Cerebellar nuclear complex (tissue), 1 donor: ENCODE data around the gene CKM.

Source experiments
- DNase-seq, 2 experiments: peaks; one replicate each; lab custom pipeline; 2025; lab: John Stamatoyannopoulos, UW

CKM gene

GRCh38 chr19:45322744-45323281, at the start of gene CKM:
Gene CKM (minus strand): TSS chr19:45322875. CDS start chr19:45319713, 3,162 bp downstream.
- DNase-seq, result no peak

DNA sequence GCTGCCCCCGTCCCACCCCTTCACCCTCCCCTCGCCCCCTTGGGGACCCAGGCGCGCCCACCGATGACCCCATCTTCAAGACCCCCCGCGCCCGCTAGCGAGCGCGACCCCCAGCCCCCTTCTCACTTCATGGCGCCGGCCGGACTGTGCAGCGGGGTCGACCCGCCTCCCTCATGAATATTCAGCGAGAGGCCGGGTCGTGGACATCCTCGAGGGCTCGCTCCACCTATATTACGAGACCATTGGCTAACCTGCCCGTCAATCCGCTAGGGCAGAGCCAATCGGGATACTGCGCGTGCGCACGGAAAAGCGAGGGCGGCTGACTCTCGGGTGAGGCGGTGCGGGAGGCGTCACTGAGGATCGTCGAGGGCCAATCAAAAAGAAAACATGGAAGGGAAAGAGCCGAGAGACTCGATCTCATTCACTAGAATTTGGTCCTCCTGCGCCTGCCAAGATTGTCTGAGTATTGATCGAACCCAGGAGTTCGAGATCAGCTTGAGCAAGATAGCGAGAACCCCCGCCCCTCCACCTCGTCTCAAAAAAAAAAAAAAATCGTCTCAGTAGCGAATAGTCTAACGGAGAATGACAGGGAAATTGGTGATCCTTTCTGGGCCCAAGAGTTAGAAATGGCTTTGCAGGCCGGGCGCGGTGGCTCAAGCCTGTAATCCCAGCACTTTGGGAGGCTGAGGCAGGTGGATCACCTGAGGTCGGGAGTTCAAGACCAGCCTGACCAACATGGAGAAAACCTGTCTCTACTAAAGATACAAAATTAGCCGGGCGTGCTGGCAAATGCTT, 47.9 kb upstream of the CKM start, which contains the start of gene ERCC2:
Gene ERCC2 (minus strand): TSS at position 164 of the 795 bp plus-strand sequence. CDS start 33 bp downstream, at position 131.
- peak; percentile 85 to 96 for DNase-seq

DNA sequence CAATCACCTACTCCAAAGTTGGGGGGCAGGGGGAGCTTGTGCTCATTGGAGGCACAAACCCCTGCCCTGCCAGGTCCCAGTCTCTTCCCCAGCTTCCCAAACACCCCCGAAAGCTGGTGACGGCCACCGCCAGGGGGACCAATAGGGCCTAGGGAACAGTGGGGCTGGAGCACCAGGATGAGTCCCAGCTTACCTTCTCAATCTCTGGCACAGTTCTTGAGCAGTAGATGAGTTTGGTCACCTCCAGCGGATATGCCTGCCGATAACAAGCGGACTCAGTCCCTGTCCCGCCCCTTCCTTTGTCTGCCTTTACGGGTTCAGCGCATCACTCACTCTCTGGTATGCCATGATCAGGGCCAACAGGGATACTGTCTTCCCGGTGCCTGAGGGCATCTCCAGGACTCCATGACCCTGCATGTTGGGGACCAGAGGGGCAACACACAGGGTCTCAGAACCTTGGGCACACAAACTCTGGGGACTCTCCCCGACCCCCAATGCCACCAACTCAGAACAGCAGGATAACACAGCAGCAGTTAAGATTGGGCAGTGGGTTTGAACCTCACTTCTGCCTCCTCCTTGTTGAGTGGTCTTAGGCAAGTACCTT, 46.2 kb upstream of the CKM start:
- DNase-seq, result no peak

GRCh38 chr19:45368127-45368526, 45.5 kb upstream of the CKM start:
- no peak for DNase-seq

DNA sequence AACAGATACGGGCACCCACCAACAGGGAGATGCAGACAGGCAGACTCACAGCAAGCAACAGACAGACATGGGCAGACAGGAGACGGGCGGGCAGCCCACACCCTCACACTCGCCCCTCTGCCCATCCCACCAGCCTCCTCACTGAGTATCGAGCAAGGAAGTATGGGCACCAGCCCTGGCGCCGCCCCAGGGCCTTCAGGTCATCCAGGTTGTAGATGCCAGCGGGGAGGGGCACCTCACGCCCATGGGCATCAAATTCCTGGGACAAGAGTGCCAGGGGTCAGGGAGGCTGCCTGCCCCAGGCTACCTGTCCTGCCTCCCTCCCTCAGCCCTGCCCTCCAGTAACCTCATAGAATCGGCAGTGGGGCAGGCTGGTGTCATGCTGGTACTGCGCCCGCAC, 42.0 kb upstream of the CKM start:
- DNase-seq, result no peak

DNA sequence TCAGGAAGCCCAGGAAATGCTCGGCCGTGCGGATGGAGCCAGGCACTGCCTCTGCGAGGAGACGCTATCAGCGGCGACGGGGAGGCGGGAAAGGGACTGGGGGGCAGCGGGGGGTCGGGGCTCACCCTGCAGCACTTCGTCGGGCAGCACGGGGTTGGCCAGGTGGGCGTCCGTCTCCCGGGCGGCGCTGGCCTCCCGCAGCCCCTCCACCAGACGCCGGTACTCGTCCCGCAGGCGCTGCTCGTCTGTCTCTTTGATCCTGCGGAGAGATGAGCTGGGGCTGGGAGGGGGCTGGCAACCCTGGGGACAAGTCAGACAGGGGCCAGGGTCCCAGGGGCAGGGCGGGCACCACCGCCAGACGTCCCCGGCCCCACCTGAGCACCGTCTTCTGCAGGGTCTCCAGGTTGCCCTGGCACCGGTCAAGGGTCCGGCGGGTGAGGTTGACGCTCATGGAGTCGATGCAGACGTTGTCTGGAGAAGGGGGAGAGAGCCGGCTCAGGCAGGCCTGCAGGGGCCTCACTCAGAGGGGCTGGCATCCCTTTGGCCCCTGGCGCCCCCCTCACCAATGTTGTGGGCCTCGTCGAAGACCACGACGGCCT, 41.3 kb upstream of the CKM start:
- DNase-seq, result no peak

DNA sequence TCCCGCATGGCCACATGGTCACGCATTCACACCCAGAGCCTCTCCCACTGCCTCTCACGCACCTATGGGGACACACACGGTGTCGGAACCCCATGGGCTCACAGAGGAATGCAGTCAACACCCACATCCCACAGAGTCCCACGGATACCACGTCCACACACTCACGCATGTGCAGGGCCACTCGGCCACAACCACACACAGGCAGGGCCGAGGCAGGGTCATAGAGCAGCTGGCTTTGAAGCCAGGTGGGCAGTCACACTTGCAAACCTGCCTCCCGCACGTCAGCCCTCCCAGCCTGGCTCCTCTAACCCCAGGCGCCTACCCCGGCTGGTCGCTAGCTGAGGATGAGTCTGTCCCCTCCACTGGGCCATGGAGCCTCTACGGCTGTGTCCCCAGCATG, 39.6 kb upstream of the CKM start:
- no peak for DNase-seq

GRCh38 chr19:45361608-45362007, 38.9 kb upstream of the CKM start:
- DNase-seq, result no peak

DNA sequence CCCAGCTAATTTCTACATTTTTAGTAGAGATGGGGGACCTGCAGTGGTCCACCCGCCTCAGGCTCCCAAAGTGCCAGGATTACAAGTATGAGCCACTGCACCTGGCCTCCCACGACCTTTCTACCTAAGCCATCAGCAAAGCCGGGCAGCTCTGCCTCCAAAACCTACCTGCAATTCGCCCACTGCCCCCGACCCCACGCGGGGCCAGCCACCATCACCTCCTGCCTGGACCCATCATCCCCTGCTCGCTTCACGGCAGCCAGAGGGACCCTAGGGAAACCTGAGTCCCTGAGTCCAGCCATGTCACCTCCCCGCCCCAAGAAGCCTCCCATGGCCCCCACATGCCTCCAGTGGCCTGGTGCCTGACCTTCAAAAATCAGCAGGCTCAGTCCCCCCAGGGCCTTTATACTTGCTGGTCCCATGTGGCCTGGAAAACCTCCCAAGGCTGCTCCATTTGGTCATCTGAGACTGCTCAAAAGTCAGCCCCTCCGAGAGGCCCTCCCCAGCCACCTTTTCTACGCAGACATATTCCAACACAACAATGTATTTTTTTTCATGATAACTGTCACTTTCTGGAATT, 35.6 kb upstream of the CKM start:
- no peak for DNase-seq

- DNase-seq, result no peak
Measured at GRCh38 chr19:45357445-45357783, 34.7 kb upstream of the CKM start.

- DNase-seq, result no peak
Measured at GRCh38 chr19:45356760-45357444, 34.2 kb upstream of the CKM start.

DNA sequence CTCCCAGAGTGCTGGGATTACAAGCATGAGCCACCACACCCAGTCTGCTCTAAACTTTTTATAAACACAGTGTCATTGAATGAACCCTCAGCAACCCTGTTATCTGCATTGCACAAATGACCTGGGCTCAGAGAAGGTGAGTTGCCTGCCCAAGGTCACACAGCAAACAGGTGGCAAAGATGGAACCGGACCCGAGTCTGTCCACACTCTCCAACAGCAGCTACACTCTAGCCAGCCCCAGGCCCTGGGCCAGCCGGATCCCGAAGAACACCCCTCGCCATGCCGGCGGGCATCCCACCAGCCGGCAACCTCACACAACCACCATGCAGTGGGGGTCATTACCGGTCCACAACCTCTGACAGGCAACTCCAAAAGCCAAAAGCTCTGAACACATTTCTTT, 33.2 kb upstream of the CKM start:
- DNase-seq, result no peak

DNA sequence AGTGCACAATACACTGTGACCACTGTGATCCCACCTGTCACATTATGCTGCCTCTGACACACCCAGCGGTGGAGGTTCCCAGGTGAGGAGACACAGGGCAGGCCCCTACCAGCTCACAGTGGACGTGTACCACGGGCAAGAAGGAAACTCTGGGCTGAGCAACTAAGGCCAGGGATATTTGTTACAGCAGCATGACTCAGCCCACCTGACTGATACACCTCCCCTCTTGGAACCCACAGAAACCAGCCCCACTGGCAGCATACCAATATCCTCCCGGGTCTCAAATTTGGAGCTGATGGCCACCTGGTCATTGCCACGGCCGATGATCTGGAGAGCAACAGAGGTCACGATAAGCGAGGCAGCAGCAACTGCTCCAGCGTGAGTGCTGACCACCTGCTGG, 32.7 kb upstream of the CKM start:
- DNase-seq, result no peak

DNA sequence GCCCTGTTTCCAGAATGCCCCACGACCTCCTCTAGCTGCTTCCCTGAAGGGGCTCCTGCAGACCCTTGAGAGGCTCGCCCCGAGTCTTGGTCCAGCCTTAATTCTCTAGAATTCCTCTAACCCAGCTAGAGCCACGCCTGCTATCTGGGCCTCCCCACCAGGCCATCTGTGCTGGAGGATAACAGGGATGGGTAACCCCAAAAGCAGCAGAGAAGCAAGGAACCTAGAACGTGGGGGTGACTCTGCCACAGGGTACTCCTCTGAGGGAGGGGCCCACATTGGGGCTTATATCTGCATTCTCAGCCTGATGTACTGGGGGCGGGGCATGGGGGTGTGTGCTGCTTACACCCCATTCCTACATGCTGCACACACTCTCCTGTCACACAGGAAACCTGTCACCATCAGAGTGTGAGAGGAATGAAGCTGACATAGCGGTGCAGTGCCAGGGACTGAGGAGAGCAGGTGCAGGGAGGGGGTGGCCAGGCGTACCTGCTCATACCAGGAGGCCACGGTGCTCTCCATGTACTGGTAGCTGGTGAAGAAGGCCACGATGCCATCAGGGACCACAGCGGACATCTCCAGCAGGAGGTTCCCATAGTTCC, 31.7 kb upstream of the CKM start:
- DNase-seq, result no peak

GRCh38 chr19:45352914-45353796, 30.5 kb upstream of the CKM start:
- no peak for DNase-seq

- DNase-seq, result no peak
Measured at GRCh38 chr19:45352471-45352870, 29.8 kb upstream of the CKM start.

GRCh38 chr19:45352062-45352461, 29.4 kb upstream of the CKM start:
- DNase-seq, result no peak

DNA sequence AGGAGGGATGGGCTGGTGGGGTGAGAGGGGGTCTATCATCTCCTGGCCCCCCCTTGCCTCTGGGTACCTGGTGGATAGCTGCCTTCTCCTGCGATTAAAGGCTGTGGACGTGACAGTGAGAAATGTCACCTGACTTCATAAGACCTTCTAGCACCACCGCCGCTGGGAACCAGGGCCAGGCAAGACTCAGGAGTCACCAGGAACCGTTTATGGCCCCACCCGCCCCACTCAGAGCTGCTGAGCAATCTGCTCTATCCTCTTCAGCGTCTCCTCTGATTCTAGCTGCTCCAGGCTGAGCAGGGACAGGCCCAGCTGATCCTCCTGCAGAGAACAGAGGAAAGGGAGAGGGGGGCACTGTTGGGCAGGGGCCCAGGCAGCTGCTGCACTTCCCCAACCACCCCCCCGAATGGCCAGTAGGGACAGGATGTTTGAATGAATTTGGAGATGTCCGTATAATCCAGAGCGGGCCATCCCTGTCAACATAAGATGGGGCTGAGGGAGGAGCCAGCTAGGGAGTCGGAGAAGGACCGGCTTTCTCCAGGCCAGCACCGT, 28.8 kb upstream of the CKM start:
- no peak for DNase-seq

GRCh38 chr19:45350477-45351058, 27.9 kb upstream of the CKM start:
- no peak for DNase-seq

- DNase-seq, result no peak
Measured at GRCh38 chr19:45349430-45349941, 26.8 kb upstream of the CKM start.
